Activated CD4-positive, alpha-beta T cell treated with anti-CD3 and anti-CD28 coated beads for 36 hours (primary cell): ENCODE results near the gene RALGPS1. TPM values are rescaled to one million over a fixed set of nuclear protein-coding genes. Genes with fewer than 3 reads are reported as not detected.
A peak's percentile ranks its signal among the peaks of the same experiment; 100 is the strongest.

ENCODE experiments used
- ATAC-seq: fragments of 200-7000 bp; cut with Tn5 transposase; one replicate; pipeline ENCODE4 v1.10.0; 2021; ENCODE audit warnings: mild to moderate bottlenecking, moderate library complexity
- CTCF ChIA-PET: fragments of 350-600 bp; sonication (Branson Sonifier 250); formaldehyde crosslinking; loops from one replicate; lab custom pipeline; 2021; ENCODE audit warnings: antibody characterized with exemption; lab: Charles Lee
- POLR2A ChIA-PET: fragments of 350-600 bp; sonication (Branson Sonifier 250); formaldehyde crosslinking; loops from one replicate; lab custom pipeline; 2021; ENCODE audit warnings: antibody characterized with exemption, inconsistent platforms; lab: Charles Lee
- DNase-seq: peaks from one replicate; pipeline ENCODE4 v3.0.0-alpha.2; 2020
- H3K27ac Mint-ChIP-seq: one replicate; pipeline ENCODE4 v1.8.0; 2021; ENCODE audit warnings: mixed read lengths
- H3K27me3 Mint-ChIP-seq: one replicate; pipeline ENCODE4 v1.8.0; 2021; ENCODE audit warnings: mixed read lengths
- H3K36me3 Mint-ChIP-seq: one replicate; pipeline ENCODE4 v1.8.0; 2021; ENCODE audit warnings: low read depth, mixed read lengths
- H3K4me1 Mint-ChIP-seq: one replicate; pipeline ENCODE4 v1.8.0; 2021; ENCODE audit warnings: mixed read lengths
- H3K4me3 Mint-ChIP-seq: one replicate; pipeline ENCODE4 v1.8.0; 2021; ENCODE audit warnings: mild to moderate bottlenecking, moderate library complexity, mixed read lengths
- H3K9me3 Mint-ChIP-seq: one replicate; pipeline ENCODE4 v1.8.0; 2021; ENCODE audit warnings: low read depth, mixed read lengths
- intact Hi-C, 2 experiments: fragments of 100-400 bp; cut with DNase I in 1 of 2; cut with micrococcal nuclease in 1 of 2; formaldehyde crosslinking; loops; one replicate each; pipeline versions ENCODE4 v1.14.2 to v1.15.1; 2022 to 2024; cut with DNase I, micrococcal nuclease
- total RNA-seq, 2 experiments: library from RNA; stranded (reverse); gene quantifications; one replicate each; pipeline ENCODE4 v1.2.3, GENCODE V29; 2021

RALGPS1 gene
- total RNA-seq, 2 experiments from 2014 or later, result 1.2 to 2.2 TPM

DNA sequence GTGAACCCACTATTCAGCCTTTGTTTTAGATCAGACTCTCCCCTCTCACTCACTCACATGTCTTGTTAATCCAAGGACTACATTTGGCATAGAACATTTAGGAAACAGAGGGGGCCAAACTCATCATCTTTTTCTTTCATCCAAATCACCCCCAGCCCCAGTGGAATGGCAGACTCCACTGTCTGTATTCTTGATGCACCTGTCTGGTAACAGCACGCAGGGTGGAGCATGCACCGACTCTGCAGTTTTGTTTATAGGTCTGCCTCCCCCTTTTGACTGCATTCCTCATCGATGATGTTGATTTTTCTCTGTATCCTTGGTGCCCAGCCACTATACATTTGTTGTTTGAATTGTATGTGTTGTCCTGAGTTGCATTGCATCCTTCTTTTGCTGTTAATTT, 141.9 kb downstream of the RALGPS1 start:
- Mint-ChIP-seq H3K4me1 (peaks cover 2% of the 10 kb centered on the region), H3K27ac (no peak overlapping the region), H3K27me3 (no peaks in the 10 kb centered on the region), H3K36me3 (no peaks in the 10 kb centered on the region), H3K4me3 (no peak overlapping the region), H3K9me3 (no peaks in the 10 kb centered on the region)
- intact Hi-C loops, result no loop called here
- ChIA-PET POLR2A (no interaction called here), CTCF (no interaction called here)
- ATAC-seq (no peak), DNase-seq (no peak)

- Mint-ChIP-seq H3K27me3 (no peaks in the 10 kb centered on the region), H3K9me3 (no peaks in the 10 kb centered on the region), H3K4me3 (no peak overlapping the region), H3K27ac (no peak overlapping the region), H3K4me1 (peaks cover 2% of the 10 kb centered on the region), H3K36me3 (no peaks in the 10 kb centered on the region)
- DNase-seq (no peak), ATAC-seq (no peak)
- ChIA-PET POLR2A (interaction anchor here (0.6 kb wide), 1 partner anchor 74 kb away, joined by 3 read pairs; no protein-coding TSS in a partner anchor), CTCF (interaction anchor here (0.6 kb wide), 1 partner anchor 50 kb away, joined by 3 read pairs; no protein-coding TSS in a partner anchor)
- intact Hi-C loops, result no loop called here
Observed at GRCh38 chr9:127058011-127058644, 143.5 kb downstream of the RALGPS1 start.

GRCh38 chr9:127058645-127059021, 144.1 kb downstream of the RALGPS1 start:
- Mint-ChIP-seq H3K4me1 (peaks cover 2% of the 10 kb centered on the region), H3K27me3 (no peaks in the 10 kb centered on the region), H3K27ac (no peak overlapping the region), H3K4me3 (no peak overlapping the region), H3K9me3 (no peaks in the 10 kb centered on the region), H3K36me3 (no peaks in the 10 kb centered on the region)
- intact Hi-C loops, result no loop called here
- no peak for DNase-seq
- ChIA-PET POLR2A (no interaction called here), CTCF (interaction anchor here (0.6 kb wide), 1 partner anchor 49 kb away, joined by 3 read pairs; no protein-coding TSS in a partner anchor)
- no peak for ATAC-seq

DNA sequence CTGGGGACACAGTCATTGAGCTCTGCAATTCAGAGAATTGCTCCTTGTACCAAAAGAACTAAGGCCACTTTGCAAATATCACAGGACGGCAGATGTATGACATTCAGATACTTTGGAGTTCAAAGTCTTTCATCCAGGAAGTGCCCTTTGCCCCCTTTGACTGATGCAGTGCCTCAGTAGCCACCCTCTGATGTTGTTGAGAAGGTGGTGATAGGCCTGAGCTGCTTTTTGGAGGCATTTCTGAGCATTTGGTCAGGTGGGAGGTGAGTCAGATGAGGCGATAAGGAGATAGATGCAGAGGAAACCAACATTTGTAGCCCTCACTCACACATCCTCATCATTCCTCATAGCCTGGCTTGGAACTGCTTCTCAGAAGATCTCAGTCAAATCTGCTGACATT, 144.4 kb downstream of the RALGPS1 start:
- CTCF ChIA-PET, result no interaction called here
- Mint-ChIP-seq H3K9me3 (no peaks in the 10 kb centered on the region), H3K4me3 (no peak overlapping the region), H3K27ac (no peak overlapping the region), H3K4me1 (peaks cover 2% of the 10 kb centered on the region), H3K36me3 (no peaks in the 10 kb centered on the region), H3K27me3 (no peaks in the 10 kb centered on the region)
- POLR2A ChIA-PET, result no interaction called here
- intact Hi-C loops, result no loop called here
- no peak for DNase-seq
- ATAC-seq, result peak; percentile 44

DNA sequence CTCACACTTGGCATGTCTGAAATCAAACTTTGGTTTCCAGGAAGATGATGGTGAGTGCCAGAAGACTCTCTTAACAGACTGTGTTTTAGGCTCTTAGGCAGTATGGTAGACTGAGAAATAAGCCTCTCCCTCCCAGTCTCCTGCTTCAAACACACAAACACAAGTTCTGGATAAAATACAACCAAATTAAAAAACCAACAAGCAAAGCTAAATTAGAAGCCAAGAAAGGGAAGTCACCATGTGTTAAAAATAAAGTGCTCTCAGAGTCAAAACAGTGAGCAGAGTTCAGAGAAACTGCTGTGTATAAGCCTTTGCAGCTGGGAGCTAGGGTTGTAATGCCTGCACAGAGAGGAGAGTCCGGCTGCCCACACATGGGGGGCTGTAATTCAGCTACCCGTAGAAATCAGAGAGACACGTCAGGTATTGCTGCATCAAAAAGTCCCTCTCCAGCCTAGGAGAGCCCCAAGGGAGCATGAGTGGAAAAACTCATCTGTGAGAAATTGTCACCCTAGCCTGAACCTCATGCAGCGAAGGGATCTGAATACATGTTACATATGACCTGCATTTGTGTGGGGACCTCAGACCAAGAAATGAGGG, 145.3 kb downstream of the RALGPS1 start:
- Mint-ChIP-seq H3K4me1 (peaks cover 2% of the 10 kb centered on the region), H3K36me3 (no peaks in the 10 kb centered on the region), H3K27me3 (no peaks in the 10 kb centered on the region), H3K27ac (no peak overlapping the region), H3K4me3 (no peak overlapping the region), H3K9me3 (no peaks in the 10 kb centered on the region)
- DNase-seq (no peak), ATAC-seq (no peak)
- ChIA-PET CTCF (no interaction called here), POLR2A (no interaction called here)
- intact Hi-C loops, result no loop called here

DNA sequence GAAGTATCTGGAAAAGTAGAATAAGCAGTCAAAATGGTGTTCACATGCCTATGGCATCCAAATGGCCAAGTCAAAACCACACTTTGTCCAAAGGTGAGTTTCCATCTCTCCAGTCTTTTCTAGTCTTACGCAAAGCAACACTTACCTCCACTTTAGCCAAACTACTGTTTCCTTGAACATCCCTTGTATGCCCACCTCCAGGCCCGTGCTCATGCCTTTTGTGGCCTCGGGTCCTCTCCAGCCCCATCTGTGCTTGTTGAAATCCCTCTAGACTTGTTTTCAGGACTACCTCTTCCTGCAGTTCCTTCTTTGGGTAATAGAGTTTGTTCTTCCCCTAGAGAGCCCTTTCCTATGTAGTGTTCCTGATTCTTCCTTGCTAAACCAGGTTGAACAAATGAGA, 146.8 kb downstream of the RALGPS1 start:
- Mint-ChIP-seq H3K27ac (no peak overlapping the region), H3K4me3 (no peak overlapping the region), H3K9me3 (no peaks in the 10 kb centered on the region), H3K36me3 (no peaks in the 10 kb centered on the region), H3K27me3 (no peaks in the 10 kb centered on the region), H3K4me1 (peaks cover 2% of the 10 kb centered on the region)
- intact Hi-C loops, result no loop called here
- no peak for ATAC-seq
- DNase-seq, result no peak
- CTCF ChIA-PET, result no interaction called here
- POLR2A ChIA-PET, result no interaction called here

DNA sequence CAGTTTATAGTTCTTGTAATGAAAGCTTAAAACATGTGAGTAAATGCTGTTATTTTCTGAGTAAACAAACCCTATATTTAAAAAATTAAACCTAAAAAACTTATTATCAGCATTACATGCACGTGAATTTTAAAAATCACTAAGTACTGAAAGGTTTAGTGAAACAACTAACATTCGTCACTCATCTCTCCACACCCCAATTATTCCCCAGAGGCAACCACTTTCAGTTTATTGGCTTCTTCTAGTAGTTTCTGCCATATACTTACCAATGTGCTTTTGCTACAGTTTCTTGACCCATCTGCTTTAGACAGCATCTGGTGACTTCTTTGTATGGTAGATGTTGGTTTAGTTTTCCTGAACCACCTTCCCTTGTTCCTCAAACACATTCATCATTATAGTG, 149.8 kb downstream of the RALGPS1 start:
- DNase-seq (no peak), ATAC-seq (no peak)
- H3K4me3 Mint-ChIP-seq, result no peak overlapping the region
- H3K27me3 Mint-ChIP-seq, result no peaks in the 10 kb centered on the region
- CTCF ChIA-PET, result no interaction called here
- H3K4me1 Mint-ChIP-seq, result no peaks in the 10 kb centered on the region
- H3K27ac Mint-ChIP-seq, result no peak overlapping the region
- POLR2A ChIA-PET, result no interaction called here
- H3K9me3 Mint-ChIP-seq, result no peaks in the 10 kb centered on the region
- H3K36me3 Mint-ChIP-seq, result no peaks in the 10 kb centered on the region
- intact Hi-C loops, result no loop called here

DNA sequence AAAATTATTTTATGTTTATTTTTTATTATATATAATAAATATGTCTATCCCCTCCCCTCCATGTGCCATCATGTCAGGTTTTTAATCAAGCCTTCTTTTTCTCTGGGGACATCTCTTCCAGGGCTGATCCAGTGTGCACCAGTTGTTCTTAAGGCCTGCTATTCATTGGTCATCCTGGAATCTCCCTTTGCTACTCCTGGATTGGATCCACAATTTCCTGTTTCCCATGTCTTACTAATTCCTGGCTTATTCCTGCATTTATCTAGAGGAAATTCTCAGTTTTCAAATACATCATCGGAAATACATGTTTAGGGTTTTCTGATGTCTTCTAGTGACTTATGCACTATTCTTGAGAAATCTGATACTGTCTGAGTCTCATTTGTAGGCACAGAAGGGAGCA, 151.0 kb downstream of the RALGPS1 start:
- ChIA-PET POLR2A (no interaction called here), CTCF (no interaction called here)

GRCh38 chr9:127066060-127066850, 151.7 kb downstream of the RALGPS1 start:
- no peak for ATAC-seq
- Mint-ChIP-seq H3K27me3 (no peaks in the 10 kb centered on the region), H3K27ac (no peak overlapping the region), H3K4me3 (no peak overlapping the region), H3K4me1 (no peaks in the 10 kb centered on the region), H3K36me3 (peaks cover 4% of the 10 kb centered on the region), H3K9me3 (peaks cover 2% of the 10 kb centered on the region)
- no peak for DNase-seq
- ChIA-PET CTCF (no interaction called here), POLR2A (no interaction called here)
- intact Hi-C loops, result no loop called here

More for the DNA sequence above, 151.0 kb downstream of the RALGPS1 start:
- peaks cover 2% of the 10 kb centered on the region for H3K36me3 Mint-ChIP-seq
- intact Hi-C loops, result no loop called here
- no peaks in the 10 kb centered on the region for H3K9me3 Mint-ChIP-seq
- H3K27ac Mint-ChIP-seq, result no peak overlapping the region
- DNase-seq, result no peak
- no peaks in the 10 kb centered on the region for H3K27me3 Mint-ChIP-seq
- H3K4me1 Mint-ChIP-seq, result no peaks in the 10 kb centered on the region
- no peak overlapping the region for H3K4me3 Mint-ChIP-seq
- ATAC-seq, result no peak

- Mint-ChIP-seq H3K27me3 (no peaks in the 10 kb centered on the region), H3K9me3 (peaks cover 4% of the 10 kb centered on the region), H3K4me3 (no peak overlapping the region), H3K4me1 (no peaks in the 10 kb centered on the region), H3K27ac (no peak overlapping the region), H3K36me3 (peaks cover 7% of the 10 kb centered on the region)
- intact Hi-C loops, result no loop called here
- no peak for ATAC-seq
- ChIA-PET POLR2A (no interaction called here), CTCF (no interaction called here)
- DNase-seq, result no peak
Observed at GRCh38 chr9:127066851-127067136, 152.2 kb downstream of the RALGPS1 start.

GRCh38 chr9:127067603-127068220, 153.1 kb downstream of the RALGPS1 start:
- H3K4me3 Mint-ChIP-seq, result no peak overlapping the region
- peaks cover 9% of the 10 kb centered on the region for H3K36me3 Mint-ChIP-seq

More at GRCh38 chr9:127067603-127068220, 153.1 kb downstream of the RALGPS1 start:
- H3K4me1 Mint-ChIP-seq, result no peaks in the 10 kb centered on the region
- no peak for ATAC-seq
- POLR2A ChIA-PET, result no interaction called here
- CTCF ChIA-PET, result interaction anchor here (0.8 kb wide), 1 partner anchor 16 kb away, joined by 3 read pairs; no protein-coding TSS in a partner anchor
- intact Hi-C loops, result no loop called here
- no peak for DNase-seq
- no peak overlapping the region for H3K27ac Mint-ChIP-seq
- no peaks in the 10 kb centered on the region for H3K27me3 Mint-ChIP-seq
- H3K9me3 Mint-ChIP-seq, result peaks cover 7% of the 10 kb centered on the region
